Activated B cell treated with CpG ODN at 0.5 μM for 24 hours (primary cell): ENCODE data around the gene SLC43A3. TPM values are rescaled to one million over a fixed set of nuclear protein-coding genes. Genes with fewer than 3 reads are reported as not detected.

Experiments
- ATAC-seq: fragments of 200-7000 bp; cut with Tn5 transposase; one replicate; pipeline ENCODE4 v1.10.0; 2021; ENCODE audit warnings: low read depth, mild to moderate bottlenecking, moderate library complexity
- CTCF ChIA-PET: fragments of 350-600 bp; sonication (Branson Sonifier 250); formaldehyde crosslinking; loops from one replicate; lab custom pipeline; 2021; ENCODE audit warnings: antibody characterized with exemption; lab: Charles Lee
- POLR2A ChIA-PET: fragments of 350-600 bp; sonication (Branson Sonifier 250); formaldehyde crosslinking; loops from one replicate; lab custom pipeline; 2021; ENCODE audit warnings: antibody characterized with exemption; lab: Charles Lee
- DNase-seq: peaks from one replicate; pipeline ENCODE4 v3.0.0; 2022
- H3K27ac Mint-ChIP-seq: one replicate; pipeline ENCODE4 v1.8.0; 2020; ENCODE audit warnings: mixed read lengths
- H3K27me3 Mint-ChIP-seq: one replicate; pipeline ENCODE4 v1.8.0; 2021; ENCODE audit warnings: mixed read lengths
- H3K36me3 Mint-ChIP-seq: one replicate; pipeline ENCODE4 v1.8.0; 2021; ENCODE audit warnings: low read depth, mixed read lengths
- H3K4me1 Mint-ChIP-seq: one replicate; pipeline ENCODE4 v1.8.0; 2021; ENCODE audit warnings: mixed read lengths
- H3K4me3 Mint-ChIP-seq: one replicate; pipeline ENCODE4 v1.8.0; 2020; ENCODE audit warnings: mild to moderate bottlenecking, mixed read lengths
- H3K9me3 Mint-ChIP-seq: one replicate; pipeline ENCODE4 v1.8.0; 2020; ENCODE audit warnings: mixed read lengths
- intact Hi-C: fragments of 100-400 bp; cut with micrococcal nuclease; formaldehyde crosslinking; loops from one replicate; pipeline ENCODE4 v1.15.1; 2024
- total RNA-seq: library from RNA; stranded (reverse); gene quantifications from 2 replicates; pipeline ENCODE4 v1.2.3, GENCODE V29; 2022
- TF ChIP-seq, protein P1 (sequence below): fragments of 200-600 bp; IDR thresholded peaks from one replicate; pipeline ENCODE4 v1.8.0; 2022; ENCODE audit warnings: antibody characterized with exemption, mild to moderate bottlenecking

Gene SLC43A3
- 213 and 237 TPM in 2 replicates for total RNA-seq

- H3K27me3 Mint-ChIP-seq, result no peaks in the 10 kb centered on the region
- H3K36me3 Mint-ChIP-seq, result peaks cover 44% of the 10 kb centered on the region
- peak within 1 kb of the TSS; percentile 92 for H3K4me3 Mint-ChIP-seq
- H3K4me1 Mint-ChIP-seq, result peaks cover 47% of the 10 kb centered on the region
- intact Hi-C loops, result loop anchor here (1.0 to 10.0 kb wide), 9 partner anchors 30 to 1788 kb away; partner anchors contain the start of genes CLP1, MPEG1 and SELENOH
- DNase-seq (peak; percentile 72), ATAC-seq (peak; percentile 69)
- TF ChIP-seq, protein P1, sequence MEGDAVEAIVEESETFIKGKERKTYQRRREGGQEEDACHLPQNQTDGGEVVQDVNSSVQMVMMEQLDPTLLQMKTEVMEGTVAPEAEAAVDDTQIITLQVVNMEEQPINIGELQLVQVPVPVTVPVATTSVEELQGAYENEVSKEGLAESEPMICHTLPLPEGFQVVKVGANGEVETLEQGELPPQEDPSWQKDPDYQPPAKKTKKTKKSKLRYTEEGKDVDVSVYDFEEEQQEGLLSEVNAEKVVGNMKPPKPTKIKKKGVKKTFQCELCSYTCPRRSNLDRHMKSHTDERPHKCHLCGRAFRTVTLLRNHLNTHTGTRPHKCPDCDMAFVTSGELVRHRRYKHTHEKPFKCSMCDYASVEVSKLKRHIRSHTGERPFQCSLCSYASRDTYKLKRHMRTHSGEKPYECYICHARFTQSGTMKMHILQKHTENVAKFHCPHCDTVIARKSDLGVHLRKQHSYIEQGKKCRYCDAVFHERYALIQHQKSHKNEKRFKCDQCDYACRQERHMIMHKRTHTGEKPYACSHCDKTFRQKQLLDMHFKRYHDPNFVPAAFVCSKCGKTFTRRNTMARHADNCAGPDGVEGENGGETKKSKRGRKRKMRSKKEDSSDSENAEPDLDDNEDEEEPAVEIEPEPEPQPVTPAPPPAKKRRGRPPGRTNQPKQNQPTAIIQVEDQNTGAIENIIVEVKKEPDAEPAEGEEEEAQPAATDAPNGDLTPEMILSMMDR, result no peak
- H3K9me3 Mint-ChIP-seq, result no peaks in the 10 kb centered on the region
- H3K27ac Mint-ChIP-seq, result peak within 1 kb of the TSS; percentile 91
- ChIA-PET CTCF (interaction anchor here (0.7 to 1.6 kb wide), 3 partner anchors 30 to 81 kb away, joined by 3 to 8 read pairs (median 3); no protein-coding TSS in a partner anchor), POLR2A (interaction anchor here (0.6 to 12.4 kb wide), 5 partner anchors 9 to 47 kb away, joined by 3 to 238 read pairs (median 4); no protein-coding TSS in a partner anchor)
Observed at GRCh38 chr11:57426929-57427726, at the start of gene SLC43A3. TSS of gene SLC43A3 (minus strand) at chr11:57427121. CDS start at chr11:57426172, 949 bp downstream.

- Mint-ChIP-seq H3K36me3 (no peaks in the 10 kb centered on the region), H3K4me3 (peak overlapping the region; percentile 82), H3K4me1 (peaks cover 40% of the 10 kb centered on the region), H3K9me3 (no peaks in the 10 kb centered on the region), H3K27me3 (peaks cover 9% of the 10 kb centered on the region), H3K27ac (peak overlapping the region; percentile 61)
- DNase-seq, result peak; percentile 43
- CTCF ChIA-PET, result interaction anchor here (9.9 kb wide), 1 partner anchor 18 kb away, joined by 191 read pairs; the partner anchor contains the start of gene RTN4RL2
- ATAC-seq, result peak; percentile 31
- intact Hi-C loops, result loop anchor here (1.0 kb wide), 2 partner anchors 8 to 19 kb away; no protein-coding TSS in a partner anchor
- POLR2A ChIA-PET, result interaction anchor here (0.7 to 2.9 kb wide), 7 partner anchors 10 to 141 kb away, joined by 3 to 12 read pairs (median 4); partner anchors contain the start of genes SSRP1 and UBE2L6
- TF ChIP-seq, protein P1, result no peak
Observed at GRCh38 chr11:57476047-57476756, 49.3 kb upstream of the SLC43A3 start.

DNA sequence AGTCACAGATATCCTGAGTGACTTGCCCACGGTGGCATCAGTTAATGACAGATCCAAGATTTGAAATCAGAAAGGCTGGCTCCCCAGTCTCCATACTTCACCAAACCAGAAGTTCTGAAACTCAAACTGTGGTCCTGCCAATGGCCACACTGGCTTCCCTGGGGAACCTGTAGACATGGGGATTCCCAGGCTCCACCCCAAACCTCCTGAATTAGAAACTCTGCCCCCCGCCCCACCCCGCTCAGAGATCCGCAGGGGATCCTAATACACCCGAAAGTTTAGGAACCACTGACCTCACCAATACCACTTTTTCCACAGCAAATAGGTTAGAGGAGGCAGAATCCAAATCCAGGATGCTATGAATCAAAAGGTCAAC lies 48.7 kb upstream of the SLC43A3 start:
- Mint-ChIP-seq H3K9me3 (no peaks in the 10 kb centered on the region), H3K27me3 (peaks cover 9% of the 10 kb centered on the region), H3K4me3 (peak overlapping the region; percentile 81), H3K27ac (peak overlapping the region; percentile 61), H3K4me1 (peaks cover 38% of the 10 kb centered on the region), H3K36me3 (no peaks in the 10 kb centered on the region)
- TF ChIP-seq, protein P1, result no peak
- ATAC-seq (peak; percentile 32), DNase-seq (no peak)
- POLR2A ChIA-PET, result interaction anchor here (1.1 to 2.9 kb wide), 3 partner anchors 18 to 92 kb away, joined by 3 to 12 read pairs (median 4); partner anchors contain the start of gene UBE2L6
- intact Hi-C loops, result loop anchor here (1.0 to 2.0 kb wide), 3 partner anchors 9 to 49 kb away; partner anchors contain the start of gene SLC43A3
- CTCF ChIA-PET, result interaction anchor here (1.5 to 9.9 kb wide), 2 partner anchors 16 to 17 kb away, joined by 8 to 191 read pairs; partner anchors contain the start of gene RTN4RL2

GRCh38 chr11:57475191-57475590 lies 48.3 kb upstream of the SLC43A3 start:
- ATAC-seq, result no peak

More at GRCh38 chr11:57475191-57475590, 48.3 kb upstream of the SLC43A3 start:
- H3K27me3 Mint-ChIP-seq, result peaks cover 9% of the 10 kb centered on the region
- peak overlapping the region; percentile 41 for H3K4me3 Mint-ChIP-seq
- TF ChIP-seq, protein P1, result no peak
- POLR2A ChIA-PET, result interaction anchor here (0.5 to 1.0 kb wide), 3 partner anchors 12 to 49 kb away, joined by 3 to 5 read pairs (median 3); no protein-coding TSS in a partner anchor
- H3K4me1 Mint-ChIP-seq, result peaks cover 35% of the 10 kb centered on the region
- no peak overlapping the region for H3K27ac Mint-ChIP-seq
- intact Hi-C loops, result loop anchor here (2.0 kb wide), 1 partner anchor 48 kb away; the partner anchor contains the start of gene SLC43A3
- no peaks in the 10 kb centered on the region for H3K36me3 Mint-ChIP-seq
- DNase-seq, result no peak
- CTCF ChIA-PET, result interaction anchor here (1.0 to 1.5 kb wide), 3 partner anchors 16 to 24 kb away, joined by 3 to 8 read pairs (median 8); partner anchors contain the start of gene RTN4RL2
- no peaks in the 10 kb centered on the region for H3K9me3 Mint-ChIP-seq
